Loucy (cell line): Measurements from ENCODE around the gene STRA8.

ENCODE experiments used
- CTCF ChIP-seq: fragments of 200-600 bp; sonication (generic); conservative IDR thresholded peaks from 2 replicates; pipeline ENCODE4 v1.5.1; 2014; ENCODE audit warnings: mild to moderate bottlenecking, antibody characterized with exemption, low read length
- EZH2phosphoT487 ChIP-seq: fragments of 200-600 bp; IDR thresholded peaks from 2 replicates; pipeline ENCODE4 v1.6.1; 2018; ENCODE audit warnings: antibody characterized with exemption, mild to moderate bottlenecking, moderate library complexity, borderline replicate concordance

GRCh38 chr7:135282561-135283254 is 49.1 kb downstream of the STRA8 start:
- no peak for TF ChIP-seq CTCF
- no peak for TF ChIP-seq EZH2phosphoT487
